Activated CD4-positive, alpha-beta T cell treated with anti-CD3 and anti-CD28 coated beads, Interleukin-2, amount 10 ng/mL, durations not matched to agents 24 days and 14 days (primary cell): ENCODE results near the gene PRKRIP1. TPM values are rescaled to one million over a fixed set of nuclear protein-coding genes. Genes with fewer than 3 reads are reported as not detected.
"Not testable (repeated sequence)": the region's sequence is repeated elsewhere in the genome, so short reads cannot be mapped to it uniquely, and the experiment has no call there.

Experiments
- DNase-seq: peaks from one replicate; pipeline ENCODE4 v3.0.0; 2022
- H3K27ac Mint-ChIP-seq: one replicate; pipeline ENCODE4 v1.8.0; 2022; ENCODE audit warnings: mild to moderate bottlenecking, mixed read lengths
- H3K27me3 Mint-ChIP-seq: one replicate; pipeline ENCODE4 v1.8.0; 2022; ENCODE audit warnings: mixed read lengths
- H3K36me3 Mint-ChIP-seq: one replicate; pipeline ENCODE4 v1.8.0; 2022; ENCODE audit warnings: low read depth, mild to moderate bottlenecking, mixed read lengths
- H3K4me1 Mint-ChIP-seq: one replicate; pipeline ENCODE4 v1.8.0; 2021; ENCODE audit warnings: mixed read lengths
- H3K4me3 Mint-ChIP-seq: one replicate; pipeline ENCODE4 v1.8.0; 2022; ENCODE audit warnings: mild to moderate bottlenecking, moderate library complexity, mixed read lengths
- H3K9me3 Mint-ChIP-seq: one replicate; pipeline ENCODE4 v1.8.0; 2021; ENCODE audit warnings: mixed read lengths
- intact Hi-C: fragments of 100-400 bp; cut with micrococcal nuclease; formaldehyde crosslinking; loops from one replicate; pipeline ENCODE4 v1.15.1; 2023
- total RNA-seq: library from RNA; stranded (reverse); gene quantifications from 2 replicates; pipeline ENCODE4 v1.2.3, GENCODE V29; 2022

Gene PRKRIP1
- total RNA-seq, 1 donor from 2014 or later: 31.7 TPM

DNA sequence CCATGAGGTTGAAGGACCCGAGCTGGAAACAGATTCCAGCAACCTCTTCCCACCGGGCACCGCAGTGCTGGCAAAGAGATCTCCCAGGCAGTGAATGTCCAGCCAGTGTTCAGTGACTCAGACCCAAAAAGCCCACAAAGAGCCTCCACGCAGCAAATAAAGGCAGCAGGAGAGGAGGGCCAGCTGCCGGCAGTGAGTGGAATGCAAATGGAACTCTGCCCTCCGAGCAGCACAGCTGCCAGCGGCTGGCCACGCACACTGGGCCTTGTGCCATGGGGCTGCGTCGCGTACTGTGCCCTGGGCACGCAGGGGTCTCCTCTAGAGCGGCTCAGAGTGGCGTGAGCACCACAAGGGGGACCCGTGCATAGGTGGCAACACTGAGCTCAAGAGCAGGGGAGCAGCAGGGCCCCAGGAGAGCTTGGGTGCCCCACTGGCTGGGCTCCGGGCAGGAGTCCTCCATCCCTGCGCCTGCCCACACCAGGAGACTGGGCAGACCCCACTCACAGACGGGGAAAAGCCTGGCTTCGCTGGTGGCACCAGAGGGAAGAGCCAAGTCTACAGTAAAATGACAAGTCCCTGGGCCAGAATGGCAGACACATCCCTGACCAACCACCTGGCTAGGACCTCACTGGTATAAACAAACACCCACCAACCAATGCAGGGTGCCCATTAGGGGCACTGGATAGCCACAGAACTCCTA lies 78.7 kb downstream of the PRKRIP1 start:
- H3K27me3 Mint-ChIP-seq, H3K9me3 Mint-ChIP-seq, H3K27ac Mint-ChIP-seq, H3K4me3 Mint-ChIP-seq, intact Hi-C loops, H3K4me1 Mint-ChIP-seq: not testable (repeated sequence)
- DNase-seq: peak; percentile 45
- H3K36me3 Mint-ChIP-seq: peaks cover 13% of the 10 kb centered on the region

Other genes with a start within 250 kb of the PRKRIP1 start
- 2.9 and 3.1 TPM in 2 replicates for gene SH2B2, start 109.5 kb upstream of the PRKRIP1 start, total RNA-seq
- gene SPDYE6, start 39.9 kb upstream of the PRKRIP1 start, total RNA-seq: not detected in 2 replicates
- 45.8 and 49.8 TPM in 2 replicates for gene ORAI2, start 37.2 kb downstream of the PRKRIP1 start, total RNA-seq
- 9.9 and 10.9 TPM in 2 replicates for gene ALKBH4, start 68.5 kb downstream of the PRKRIP1 start, total RNA-seq
- 30.5 and 32.4 TPM in 2 replicates for gene LRWD1, start 68.6 kb downstream of the PRKRIP1 start, total RNA-seq
- 46.8 and 50.8 TPM in 2 replicates for gene POLR2J, start 82.6 kb downstream of the PRKRIP1 start, total RNA-seq
- 27.1 and 28.6 TPM in 2 replicates for gene RASA4B, start 121.4 kb downstream of the PRKRIP1 start, total RNA-seq
- gene UPK3BL2, start 147.3 kb downstream of the PRKRIP1 start, total RNA-seq: 14.1 and 19.2 TPM in 2 replicates
- 0.19 TPM in 1 of 2 replicates, not detected in the other for gene SPDYE2, start 154.9 kb downstream of the PRKRIP1 start, total RNA-seq
- 49.3 and 50.9 TPM in 2 replicates for gene POLR2J3, start 176.2 kb downstream of the PRKRIP1 start, total RNA-seq
- 52.8 and 54.1 TPM in 2 replicates for gene RASA4, start 220.4 kb downstream of the PRKRIP1 start, total RNA-seq
- 14.4 and 23.0 TPM in 2 replicates for gene UPK3BL1, start 246.4 kb downstream of the PRKRIP1 start, total RNA-seq